Mammary epithelial cell (primary cell): ENCODE measurements around the gene HTD2.

Experiments used
- CTCF ChIP-seq, 2 donors: IDR thresholded peaks in 1 of 2; conservative IDR thresholded peaks in 1 of 2; 2 replicates each; pipeline ENCODE4 v1.5.1; 2011 to 2012; ENCODE audit warnings: inconsistent platforms in 2 of 2, low read length in 2 of 2, mild to moderate bottlenecking in 2 of 2, control low read depth in 1 of 2, low read depth in 1 of 2; ENCODE audit not compliant: insufficient read depth in 1 of 2; ENCODE audit errors: extremely low read depth in 1 of 2
- EZH2 ChIP-seq: IDR thresholded peaks from 2 replicates; pipeline ENCODE4 v1.6.1; 2012; ENCODE audit warnings: low read length, inconsistent platforms, borderline replicate concordance

GRCh38 chr3:58369038-58369437, 62.7 kb downstream of the HTD2 start:
- no peak for TF ChIP-seq CTCF (conservative IDR thresholded peaks at IDR 0.05 in 1 of 2, IDR thresholded peaks at IDR 0.05 in 1 of 2; ENCODE audit: extremely low read depth in 1 of 2, insufficient read depth in 1 of 2, low read depth in 1 of 2, low read length in 2 of 2)
- TF ChIP-seq EZH2 = no peak
